Stomach (tissue), 9 donors: ENCODE data around the gene MALRD1. TPM values are rescaled to one million over a fixed set of nuclear protein-coding genes. Genes with fewer than 3 reads are reported as not detected.

Experiments
- DNase-seq, 2 donors: peaks; one replicate each; pipeline versions ENCODE4 v3.0.0 to v3.0.0-alpha.2; 2013 to 2019
- H3K27ac ChIP-seq, 5 donors: fragments of 200-600 bp in 4 of 5; sonication (generic) in 4 of 5; one replicate each; pipeline ENCODE4 v1.5.1; 2013 to 2019; ENCODE audit warnings: mild to moderate bottlenecking in 1 of 5, moderate library complexity in 1 of 5
- H3K27me3 ChIP-seq, 3 donors: fragments of 200-600 bp; sonication (generic); one replicate each; pipeline ENCODE4 v1.5.1; 2017 to 2019; ENCODE audit warnings: mixed run types in 1 of 3
- H3K36me3 ChIP-seq, 4 donors: fragments of 200-600 bp; sonication (generic); 1 replicate in 3 of 4; 2 replicates in 1 of 4; pipeline ENCODE4 v1.5.1; 2016 to 2019
- H3K4me1 ChIP-seq, 4 donors: fragments of 200-600 bp; sonication (generic); one replicate each; pipeline ENCODE4 v1.5.1; 2016 to 2019
- H3K4me3 ChIP-seq, 4 donors: fragments of 200-600 bp; sonication (generic) in 3 of 4; one replicate each; pipeline ENCODE4 v1.5.1; 2016 to 2019; ENCODE audit warnings: mild to moderate bottlenecking in 1 of 4
- H3K9me3 ChIP-seq, 4 donors: fragments of 200-600 bp; sonication (generic); one replicate each; pipeline ENCODE4 v1.5.1; 2016 to 2019
- CTCF ChIP-seq, 7 experiments: fragments of 450-650 bp in 4 of 7; fragments of 200-600 bp in 3 of 7; sonication (generic) in 3 of 7; IDR thresholded peaks; one replicate each; pipeline ENCODE4 v1.5.1; 2016 to 2019; ENCODE audit warnings: antibody characterized with exemption in 7 of 7, control low read depth in 2 of 7, mild to moderate bottlenecking in 1 of 7
- EP300 ChIP-seq: sonication (generic); formaldehyde crosslinking; IDR thresholded peaks from one replicate; pipeline ENCODE4 v1.6.1; 2017; ENCODE audit warnings: antibody characterized with exemption
- POLR2A ChIP-seq, 4 donors: fragments of 450-650 bp; IDR thresholded peaks; one replicate each; pipeline ENCODE4 v1.6.1; 2016; ENCODE audit warnings: antibody characterized with exemption in 4 of 4, control low read depth in 2 of 4, mild to moderate bottlenecking in 1 of 4, moderate library complexity in 1 of 4
- POLR2AphosphoS5 ChIP-seq, 3 donors: sonication (generic); formaldehyde crosslinking; IDR thresholded peaks; one replicate each; pipeline ENCODE4 v1.6.1; 2016; ENCODE audit warnings: antibody characterized with exemption in 3 of 3
- WGBS, 5 donors: extraction: QIAGEN DNeasy Blood & Tissue Kit in 3 of 5; methylation state at CpG; one replicate each; pipeline versions ENCODE4 v1.1.5 to v1.1.7; 2013 to 2018; 5-methylcytosine and 5-hydroxymethylcytosine counted together
- intact Hi-C: fragments of 100-400 bp; cut with DNase I; formaldehyde crosslinking; loops from one replicate; pipeline ENCODE4 v1.15.1; 2023; ENCODE audit warnings: low total_unique reads
- polyA plus RNA-seq, 3 donors: library from polyadenylated mRNA; stranded (reverse); fragments of 200-250 nt; gene quantifications; one replicate each; pipeline ENCODE4 v1.2.3, GENCODE V29; 2013
- total RNA-seq, 5 donors: library from RNA; depleted of rRNA; stranded (reverse); fragments of >200 nt; gene quantifications; one replicate each; pipeline versions ENCODE4 v1.1.0 to v1.2.3, GENCODE V29; 2014 to 2016
- donor health status: healthy with polysubstance abuse.
- donor health status: Bipolar disorder and iron deficiency.
- donor health status: healthy.

The MALRD1 gene
- total and polyA plus RNA-seq, 8 donors = 0.10 to 9.7 (median 0.94) TPM; not detected in 2

- Histone ChIP-seq H3K4me3 (no peak overlapping the region), H3K27me3 (no peaks in the 10 kb centered on the region), H3K9me3 (peaks cover 0 to 6% (median 0%) of the 10 kb centered on the region in 4 donors), H3K36me3 (no peaks in the 10 kb centered on the region), H3K27ac (no peak overlapping the region), H3K4me1 (no peaks in the 10 kb centered on the region)
- TF ChIP-seq POLR2A (IDR thresholded peaks at IDR 0.05) = no peak
- no peak for TF ChIP-seq EP300
- no peak for TF ChIP-seq CTCF (IDR thresholded peaks at IDR 0.05)
- TF ChIP-seq POLR2AphosphoS5 (IDR thresholded peaks at IDR 0.05) = no peak
- no peak for DNase-seq
- intact Hi-C loops = no loop called here
Observed at GRCh38 chr10:19252531-19252930, 203.9 kb downstream of the MALRD1 start.

- TF ChIP-seq CTCF (IDR thresholded peaks at IDR 0.05) = no peak
- no peak for TF ChIP-seq EP300
- TF ChIP-seq POLR2AphosphoS5 (IDR thresholded peaks at IDR 0.05) = no peak
- TF ChIP-seq POLR2A (IDR thresholded peaks at IDR 0.05) = no peak
- intact Hi-C loops = no loop called here
- no peak for DNase-seq
- WGBS, 5 donors = 56 to 78% (median 67%) methylated on average over 1 of the region's 1 CpG
- H3K4me1 ChIP-seq = no peaks in the 10 kb centered on the region
- H3K36me3 ChIP-seq = no peaks in the 10 kb centered on the region
- H3K27me3 ChIP-seq = no peaks in the 10 kb centered on the region
- no peak overlapping the region for H3K4me3 ChIP-seq
- peaks cover 0 to 6% (median 0%) of the 10 kb centered on the region in 4 donors for H3K9me3 ChIP-seq
- H3K27ac ChIP-seq = no peak overlapping the region
Observed at GRCh38 chr10:19256331-19256730, 207.7 kb downstream of the MALRD1 start.

DNA sequence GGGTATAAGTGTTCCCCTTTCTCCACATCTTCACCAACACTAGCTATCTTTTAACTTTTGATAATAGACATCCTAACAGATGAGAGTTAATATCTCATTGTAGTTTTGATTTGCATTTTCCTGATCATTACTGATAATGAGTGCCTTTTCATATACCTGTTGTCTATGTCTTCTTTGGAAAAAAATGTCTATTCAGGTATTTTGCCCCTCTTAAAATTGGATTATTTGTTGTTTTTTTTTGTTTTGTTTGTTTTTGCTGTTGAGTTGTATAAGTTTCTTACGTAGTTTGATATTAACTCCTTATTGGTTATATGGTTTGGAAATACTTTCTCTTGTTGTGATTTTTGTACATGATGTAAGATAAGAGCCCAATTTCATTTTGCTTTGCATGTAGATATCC, 214.7 kb downstream of the MALRD1 start:
- no peaks in the 10 kb centered on the region for H3K4me1 ChIP-seq
- WGBS, 5 donors = 48 to 90% (median 65%) methylated on average over 1 of the region's 1 CpG
- TF ChIP-seq POLR2A (IDR thresholded peaks at IDR 0.05) (no peak), EP300 (no peak), POLR2AphosphoS5 (IDR thresholded peaks at IDR 0.05) (no peak), CTCF (IDR thresholded peaks at IDR 0.05) (no peak)
- intact Hi-C loops = no loop called here
- H3K9me3 ChIP-seq = no peaks in the 10 kb centered on the region
- H3K27ac ChIP-seq = no peak overlapping the region
- no peaks in the 10 kb centered on the region for H3K36me3 ChIP-seq
- DNase-seq = no peak
- no peak overlapping the region for H3K4me3 ChIP-seq
- H3K27me3 ChIP-seq = no peaks in the 10 kb centered on the region

GRCh38 chr10:19283285-19283684, 234.7 kb downstream of the MALRD1 start:
- TF ChIP-seq EP300 (no peak), POLR2AphosphoS5 (IDR thresholded peaks at IDR 0.05) (no peak), CTCF (IDR thresholded peaks at IDR 0.05) (no peak), POLR2A (IDR thresholded peaks at IDR 0.05) (no peak)

More at GRCh38 chr10:19283285-19283684, 234.7 kb downstream of the MALRD1 start:
- Histone ChIP-seq H3K4me1 (no peaks in the 10 kb centered on the region), H3K36me3 (no peaks in the 10 kb centered on the region), H3K4me3 (no peak overlapping the region), H3K27ac (no peak overlapping the region), H3K27me3 (no peaks in the 10 kb centered on the region), H3K9me3 (peaks cover 0 to 3% (median 0%) of the 10 kb centered on the region in 4 donors)
- intact Hi-C loops = no loop called here
- DNase-seq = no peak
- 82 to 91% (median 88%) methylated on average over 2 of the region's 2 CpGs for WGBS, 5 donors
